ENCODE measurements around the gene NTN5.
"Not testable (repeated sequence)": the region's sequence is repeated elsewhere in the genome, so short reads cannot be mapped to it uniquely, and the experiment has no call there.

The NTN5 gene

DNA sequence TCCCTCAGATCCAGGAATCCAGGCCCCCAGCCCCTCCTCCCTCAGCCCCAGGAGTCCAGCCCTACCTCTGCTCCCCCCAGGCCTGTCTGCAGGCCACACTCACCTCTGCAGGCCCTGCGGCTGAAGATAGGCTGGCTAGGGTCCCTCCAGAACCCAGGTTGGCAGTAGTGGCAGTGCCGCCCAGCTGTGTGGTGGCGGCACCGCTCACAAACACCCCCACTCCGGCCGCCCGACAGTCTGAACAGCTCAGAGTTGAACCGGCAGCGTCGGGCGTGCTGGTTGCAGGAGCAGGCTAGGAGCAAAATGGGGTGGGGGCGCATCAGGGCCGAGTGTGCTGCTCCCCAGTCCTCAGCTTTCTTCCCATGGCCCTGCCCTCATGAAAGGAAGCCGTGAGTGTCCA is 8.3 kb downstream of the NTN5 start:
- H3K9me3 ChIP-seq (ENCODE audit: control insufficient read depth in 1 of 2, low read length in 2 of 2): no peaks in the 10 kb centered on the region
- H3K4me1 ChIP-seq (ENCODE audit: control insufficient read depth in 1 of 2, insufficient read depth in 2 of 2, low read length in 2 of 2): no peaks in the 10 kb centered on the region
- H3K36me3 ChIP-seq (ENCODE audit: control insufficient read depth in 1 of 2, insufficient read depth in 2 of 2, low read length in 2 of 2): no peaks in the 10 kb centered on the region
- no peaks in the 10 kb centered on the region for H3K27me3 ChIP-seq (ENCODE audit: low read depth, low read length)
- H3K27ac ChIP-seq (ENCODE audit: low read length): no peak overlapping the region
- H3K4me3 ChIP-seq (ENCODE audit: low read depth in 1 of 2, low read length in 2 of 2): no peak overlapping the region

DNA sequence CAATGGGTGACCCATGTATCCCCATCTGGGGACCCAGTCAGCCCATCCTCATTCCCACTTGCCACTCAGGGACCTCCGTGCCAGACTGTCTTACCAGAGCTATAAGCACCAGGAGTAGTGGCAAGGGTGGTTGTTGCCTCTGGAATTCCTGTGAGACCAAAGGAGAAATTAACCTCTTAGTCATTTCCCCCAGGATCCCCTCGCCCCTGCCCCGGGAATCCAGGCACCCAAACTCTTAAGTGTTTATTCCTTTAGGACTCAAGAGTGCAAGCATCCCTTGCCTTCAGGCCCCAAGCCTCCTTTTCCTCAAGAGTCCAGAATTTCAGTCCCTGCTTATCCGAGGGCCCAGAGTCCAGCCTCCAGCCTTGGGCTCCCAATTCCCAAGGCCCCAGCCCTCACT is 9.2 kb downstream of the NTN5 start:
- Histone ChIP-seq H3K27ac (ENCODE audit: low read length) (no peak overlapping the region), H3K4me3 (ENCODE audit: low read depth in 1 of 2, low read length in 2 of 2) (no peak overlapping the region)

DNA sequence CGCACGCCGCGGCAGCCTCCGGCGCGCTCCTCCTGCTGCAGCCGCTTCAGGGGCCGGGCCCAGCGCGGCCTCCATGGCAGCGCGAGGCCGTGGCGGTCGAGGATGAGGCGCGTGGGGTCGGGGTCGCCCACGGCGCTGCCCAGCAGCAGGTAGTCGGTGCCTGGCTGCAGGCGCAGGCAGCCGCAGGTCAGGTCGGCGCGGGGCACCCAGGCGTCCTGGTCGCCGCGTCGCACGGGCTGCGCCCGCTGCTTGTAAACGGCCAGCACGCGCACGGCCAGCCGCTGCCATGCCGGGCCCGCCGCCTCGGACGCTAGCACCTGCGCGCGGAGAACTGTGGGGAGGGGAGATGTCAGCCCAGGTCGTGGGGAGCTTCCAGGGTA is 11.1 kb downstream of the NTN5 start:
- Histone ChIP-seq H3K9me3 (ENCODE audit: control insufficient read depth in 1 of 2, low read length in 2 of 2) (no peaks in the 10 kb centered on the region), H3K27ac (ENCODE audit: low read length) (no peak overlapping the region), H3K27me3 (ENCODE audit: low read depth, low read length) (no peaks in the 10 kb centered on the region), H3K4me3 (ENCODE audit: low read depth in 1 of 2, low read length in 2 of 2) (no peak overlapping the region), H3K36me3 (ENCODE audit: control insufficient read depth in 1 of 2, insufficient read depth in 2 of 2, low read length in 2 of 2) (no peaks in the 10 kb centered on the region), H3K4me1 (ENCODE audit: control insufficient read depth in 1 of 2, insufficient read depth in 2 of 2, low read length in 2 of 2) (no peaks in the 10 kb centered on the region)

More for the DNA sequence above, 9.2 kb downstream of the NTN5 start:
- H3K36me3 ChIP-seq (ENCODE audit: control insufficient read depth in 1 of 2, insufficient read depth in 2 of 2, low read length in 2 of 2): no peaks in the 10 kb centered on the region
- no peaks in the 10 kb centered on the region for H3K27me3 ChIP-seq (ENCODE audit: low read depth, low read length)
- H3K4me1 ChIP-seq (ENCODE audit: control insufficient read depth in 1 of 2, insufficient read depth in 2 of 2, low read length in 2 of 2): no peaks in the 10 kb centered on the region
- H3K9me3 ChIP-seq (ENCODE audit: control insufficient read depth in 1 of 2, low read length in 2 of 2): no peaks in the 10 kb centered on the region

DNA sequence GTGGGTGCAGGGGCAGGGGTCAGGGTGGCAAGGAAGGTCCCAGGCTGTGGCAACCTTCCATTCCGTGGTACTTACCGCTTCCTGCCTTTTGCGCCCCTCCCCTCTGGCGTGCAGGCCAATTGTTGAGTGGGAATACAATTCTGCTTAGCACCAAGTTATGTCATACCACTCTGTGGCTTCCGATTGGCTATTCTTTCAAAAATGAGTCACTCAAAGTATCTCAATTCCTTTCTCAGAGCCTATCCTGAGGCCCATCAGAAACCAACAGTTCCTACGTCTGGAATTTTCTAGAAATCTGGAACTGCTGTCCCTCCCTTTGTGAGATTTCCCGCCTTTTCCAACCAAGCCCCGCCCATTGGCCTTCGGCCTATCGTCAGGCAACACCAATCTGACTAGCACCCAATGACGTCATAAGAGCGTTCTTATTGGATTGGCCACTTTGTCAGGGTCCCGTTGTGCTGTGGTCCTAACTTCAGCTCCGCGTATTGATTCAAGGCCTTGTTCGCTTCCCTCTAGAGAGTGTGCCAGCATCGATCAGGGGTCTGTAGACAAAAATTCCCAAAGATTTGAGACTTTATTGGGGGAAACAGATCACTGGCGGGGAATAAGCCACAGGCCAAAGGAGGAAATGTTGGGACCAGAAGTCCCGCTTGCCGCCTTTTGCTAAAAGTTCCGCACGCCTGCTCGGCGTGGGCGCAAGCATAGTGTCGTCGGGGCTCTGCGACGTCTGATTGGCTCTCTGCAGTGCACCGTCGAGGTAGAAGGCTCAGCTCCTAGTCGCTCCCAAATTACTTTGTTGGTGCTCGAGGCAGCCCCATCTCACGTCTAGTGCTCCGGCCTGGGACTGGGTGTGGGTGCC is 11.7 kb downstream of the NTN5 start:
- Histone ChIP-seq H3K27ac (ENCODE audit: low read length) (peak overlapping the region; percentile 71), H3K4me3 (ENCODE audit: low read depth in 1 of 2, low read length in 2 of 2) (peak overlapping the region; percentile 10 to 35), H3K36me3 (ENCODE audit: control insufficient read depth in 1 of 2, insufficient read depth in 2 of 2, low read length in 2 of 2) (no peaks in the 10 kb centered on the region), H3K27me3 (ENCODE audit: low read depth, low read length) (no peaks in the 10 kb centered on the region), H3K9me3 (ENCODE audit: control insufficient read depth in 1 of 2, low read length in 2 of 2) (no peaks in the 10 kb centered on the region), H3K4me1 (ENCODE audit: control insufficient read depth in 1 of 2, insufficient read depth in 2 of 2, low read length in 2 of 2) (no peaks in the 10 kb centered on the region)

DNA sequence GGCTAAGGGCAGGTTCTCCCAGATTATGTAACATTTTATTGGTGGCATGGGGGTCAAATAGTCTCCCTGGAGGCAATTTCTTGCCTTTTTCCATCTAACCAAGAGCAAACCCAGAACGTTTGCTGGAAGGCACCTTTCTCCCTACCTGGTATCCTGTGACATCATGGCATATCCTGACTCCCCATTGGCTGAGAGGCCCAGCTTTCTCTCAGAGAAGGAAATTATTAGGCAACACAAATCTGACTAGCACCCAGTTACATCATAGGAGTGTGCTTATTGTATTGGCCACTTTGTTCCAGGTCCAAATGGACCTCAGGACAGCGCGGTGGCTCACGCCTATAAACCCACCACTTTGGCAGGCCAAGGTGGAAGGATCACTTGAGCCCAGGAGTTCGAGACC is 13.0 kb downstream of the NTN5 start:
- no peak overlapping the region for H3K27ac ChIP-seq (ENCODE audit: low read length)
- no peaks in the 10 kb centered on the region for H3K9me3 ChIP-seq (ENCODE audit: control insufficient read depth in 1 of 2, low read length in 2 of 2)
- no peaks in the 10 kb centered on the region for H3K36me3 ChIP-seq (ENCODE audit: control insufficient read depth in 1 of 2, insufficient read depth in 2 of 2, low read length in 2 of 2)
- H3K4me1 ChIP-seq (ENCODE audit: control insufficient read depth in 1 of 2, insufficient read depth in 2 of 2, low read length in 2 of 2): no peaks in the 10 kb centered on the region
- H3K4me3 ChIP-seq (ENCODE audit: low read depth in 1 of 2, low read length in 2 of 2): no peak overlapping the region
- no peaks in the 10 kb centered on the region for H3K27me3 ChIP-seq (ENCODE audit: low read depth, low read length)

DNA sequence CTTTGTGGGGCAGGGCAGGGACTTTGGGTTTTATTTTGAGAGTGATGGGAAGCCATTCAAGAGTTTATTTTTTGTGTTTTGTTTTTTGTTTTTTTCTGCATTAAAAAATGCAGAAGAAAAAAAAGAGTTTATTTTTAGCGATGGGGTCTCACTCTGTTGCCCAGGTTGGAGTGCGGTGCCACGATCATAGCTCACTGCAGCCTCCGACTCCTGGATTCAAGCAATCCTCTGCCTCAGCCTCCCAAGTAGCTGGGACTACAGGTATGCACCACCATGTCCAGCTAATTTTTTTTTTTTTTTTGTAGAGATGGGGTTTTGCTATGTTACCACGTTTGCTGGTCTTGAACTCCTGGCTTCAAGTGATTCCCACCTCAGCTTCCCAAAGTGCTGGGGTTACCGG is 14.3 kb downstream of the NTN5 start:
- Histone ChIP-seq H3K4me1 (ENCODE audit: control insufficient read depth in 1 of 2, insufficient read depth in 2 of 2, low read length in 2 of 2) (no peaks in the 10 kb centered on the region), H3K27me3 (ENCODE audit: low read depth, low read length) (no peaks in the 10 kb centered on the region), H3K4me3 (ENCODE audit: low read depth in 1 of 2, low read length in 2 of 2) (no peak overlapping the region), H3K27ac (ENCODE audit: low read length) (no peak overlapping the region), H3K9me3 (ENCODE audit: control insufficient read depth in 1 of 2, low read length in 2 of 2) (no peaks in the 10 kb centered on the region), H3K36me3 (ENCODE audit: control insufficient read depth in 1 of 2, insufficient read depth in 2 of 2, low read length in 2 of 2) (no peaks in the 10 kb centered on the region)

DNA sequence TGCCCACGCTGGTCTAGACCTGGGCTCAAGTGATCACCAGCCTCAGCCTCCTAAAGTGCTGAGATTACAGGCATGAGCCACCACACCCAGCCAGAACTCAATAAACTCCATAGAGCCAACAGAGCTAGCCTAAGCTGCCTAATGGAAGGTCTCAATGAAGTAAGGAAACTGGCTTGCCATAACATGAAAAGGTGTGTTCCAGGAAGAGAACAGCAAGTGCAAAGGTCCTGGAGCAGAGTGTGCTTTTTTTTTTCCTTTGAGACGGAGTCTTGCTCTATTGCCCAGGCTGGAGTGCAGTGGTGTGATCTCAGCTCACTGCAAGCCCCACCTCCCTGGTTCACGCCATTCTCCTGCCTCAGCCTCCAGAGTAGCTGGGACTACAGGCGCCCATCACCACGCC is 15.0 kb downstream of the NTN5 start:
- not testable (repeated sequence) for H3K27me3 ChIP-seq (ENCODE audit: low read depth, low read length); H3K4me1 ChIP-seq (ENCODE audit: control insufficient read depth in 1 of 2, insufficient read depth in 2 of 2, low read length in 2 of 2); H3K27ac ChIP-seq (ENCODE audit: low read length); H3K9me3 ChIP-seq (ENCODE audit: control insufficient read depth in 1 of 2, low read length in 2 of 2); H3K36me3 ChIP-seq (ENCODE audit: control insufficient read depth in 1 of 2, insufficient read depth in 2 of 2, low read length in 2 of 2); H3K4me3 ChIP-seq (ENCODE audit: low read depth in 1 of 2, low read length in 2 of 2)

DNA sequence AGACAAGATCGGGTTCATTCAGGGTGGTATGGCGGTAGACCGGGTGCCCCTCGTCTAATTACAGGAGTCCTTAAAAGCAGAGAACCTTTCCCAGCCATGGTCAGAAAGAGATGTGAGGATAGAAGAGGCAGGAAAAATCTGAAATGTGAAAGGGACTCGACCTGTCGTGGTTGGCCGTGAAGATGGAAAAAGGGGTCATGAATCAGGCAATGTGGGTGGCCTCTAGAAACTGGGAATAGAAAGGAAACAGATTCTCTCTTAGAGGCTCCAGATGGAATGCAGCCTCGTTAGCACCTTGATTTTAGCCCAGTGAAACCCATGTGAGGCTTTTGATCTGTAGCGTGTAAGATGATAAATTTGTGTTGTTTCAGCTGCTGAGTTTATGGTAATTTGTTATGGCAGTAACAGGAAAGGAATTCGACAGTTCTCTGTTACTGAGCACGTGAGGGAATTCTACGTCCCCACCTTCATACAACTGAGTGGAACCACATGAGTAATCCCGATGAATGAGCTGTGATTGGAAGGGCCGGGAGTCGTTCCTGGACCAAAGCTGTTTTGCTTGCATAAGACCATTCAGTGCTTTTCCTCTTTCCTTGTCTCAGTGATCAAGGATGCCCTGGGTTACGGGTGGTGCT is 15.9 kb downstream of the NTN5 start:
- H3K27me3 ChIP-seq (ENCODE audit: low read depth, low read length): no peaks in the 10 kb centered on the region
- no peaks in the 10 kb centered on the region for H3K9me3 ChIP-seq (ENCODE audit: control insufficient read depth in 1 of 2, low read length in 2 of 2)
- H3K4me3 ChIP-seq (ENCODE audit: low read depth in 1 of 2, low read length in 2 of 2): no peak overlapping the region
- H3K36me3 ChIP-seq (ENCODE audit: control insufficient read depth in 1 of 2, insufficient read depth in 2 of 2, low read length in 2 of 2): no peaks in the 10 kb centered on the region
- no peak overlapping the region for H3K27ac ChIP-seq (ENCODE audit: low read length)
- no peaks in the 10 kb centered on the region for H3K4me1 ChIP-seq (ENCODE audit: control insufficient read depth in 1 of 2, insufficient read depth in 2 of 2, low read length in 2 of 2)

DNA sequence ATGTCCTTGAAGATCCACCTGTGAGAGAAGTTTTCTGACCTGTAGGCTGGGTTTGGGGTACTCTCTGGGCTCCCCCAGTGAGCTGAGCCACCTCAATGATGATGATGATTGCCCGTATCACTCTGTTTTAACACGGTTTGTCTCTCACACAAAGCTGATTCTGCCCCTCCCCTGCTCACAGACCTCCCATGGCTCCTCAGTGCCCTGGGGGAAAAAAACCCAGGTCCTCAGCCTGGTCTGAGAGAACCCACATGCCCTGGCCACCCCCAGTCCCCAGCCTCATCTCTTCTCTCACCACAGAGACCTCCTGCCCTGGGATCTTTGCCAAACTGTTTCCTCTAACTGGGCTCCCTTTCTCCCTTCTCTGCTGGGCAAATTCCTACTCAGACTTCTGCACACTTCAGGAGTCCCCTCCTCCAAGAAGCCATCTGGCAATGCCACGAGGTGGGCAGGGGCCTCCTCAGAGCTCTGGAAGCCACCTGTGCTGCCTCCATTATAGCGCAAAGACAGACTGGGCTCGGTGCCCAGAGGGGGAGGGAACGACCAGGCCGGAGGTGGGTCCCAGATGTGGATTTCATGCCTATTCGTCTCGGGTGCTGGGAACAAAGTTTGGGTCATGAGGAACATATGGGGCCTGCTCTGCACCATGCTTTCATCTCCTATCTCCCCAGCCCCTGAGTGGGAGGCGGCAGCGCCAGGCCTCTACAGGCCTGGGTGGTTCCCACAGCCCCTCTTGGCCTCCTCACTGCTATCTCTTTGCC is 18.3 kb downstream of the NTN5 start:
- Histone ChIP-seq H3K4me1 (ENCODE audit: control insufficient read depth in 1 of 2, insufficient read depth in 2 of 2, low read length in 2 of 2) (no peaks in the 10 kb centered on the region), H3K27me3 (ENCODE audit: low read depth, low read length) (no peaks in the 10 kb centered on the region), H3K4me3 (ENCODE audit: low read depth in 1 of 2, low read length in 2 of 2) (no peak overlapping the region), H3K36me3 (ENCODE audit: control insufficient read depth in 1 of 2, insufficient read depth in 2 of 2, low read length in 2 of 2) (no peaks in the 10 kb centered on the region), H3K9me3 (ENCODE audit: control insufficient read depth in 1 of 2, low read length in 2 of 2) (no peaks in the 10 kb centered on the region), H3K27ac (ENCODE audit: low read length) (no peak overlapping the region)

DNA sequence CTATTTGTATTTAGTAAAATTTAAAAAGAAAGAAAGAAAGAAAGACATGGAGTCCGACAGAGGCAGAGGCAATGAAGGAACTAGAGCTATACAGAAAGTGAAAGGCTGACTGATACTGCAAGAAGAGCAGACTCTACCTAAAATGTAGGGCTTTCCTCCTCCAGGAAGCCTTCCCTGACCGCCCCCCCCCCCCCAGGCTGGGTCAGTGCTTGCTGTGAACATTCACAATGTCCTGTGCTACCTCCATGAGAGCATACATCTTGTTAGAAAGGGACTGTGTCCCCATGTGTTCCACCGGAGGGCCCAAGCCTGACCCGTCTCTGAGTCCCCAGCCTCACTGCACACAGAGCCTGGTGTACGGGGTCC is 21.2 kb downstream of the NTN5 start:
- Histone ChIP-seq H3K9me3 (ENCODE audit: control insufficient read depth in 1 of 2, low read length in 2 of 2) (no peaks in the 10 kb centered on the region), H3K27me3 (ENCODE audit: low read depth, low read length) (no peaks in the 10 kb centered on the region), H3K27ac (ENCODE audit: low read length) (no peak overlapping the region), H3K4me3 (ENCODE audit: low read depth in 1 of 2, low read length in 2 of 2) (no peak overlapping the region), H3K36me3 (ENCODE audit: control insufficient read depth in 1 of 2, insufficient read depth in 2 of 2, low read length in 2 of 2) (no peaks in the 10 kb centered on the region), H3K4me1 (ENCODE audit: control insufficient read depth in 1 of 2, insufficient read depth in 2 of 2, low read length in 2 of 2) (peaks cover 0 to 3% of the 10 kb centered on the region in 2 donors)

DNA sequence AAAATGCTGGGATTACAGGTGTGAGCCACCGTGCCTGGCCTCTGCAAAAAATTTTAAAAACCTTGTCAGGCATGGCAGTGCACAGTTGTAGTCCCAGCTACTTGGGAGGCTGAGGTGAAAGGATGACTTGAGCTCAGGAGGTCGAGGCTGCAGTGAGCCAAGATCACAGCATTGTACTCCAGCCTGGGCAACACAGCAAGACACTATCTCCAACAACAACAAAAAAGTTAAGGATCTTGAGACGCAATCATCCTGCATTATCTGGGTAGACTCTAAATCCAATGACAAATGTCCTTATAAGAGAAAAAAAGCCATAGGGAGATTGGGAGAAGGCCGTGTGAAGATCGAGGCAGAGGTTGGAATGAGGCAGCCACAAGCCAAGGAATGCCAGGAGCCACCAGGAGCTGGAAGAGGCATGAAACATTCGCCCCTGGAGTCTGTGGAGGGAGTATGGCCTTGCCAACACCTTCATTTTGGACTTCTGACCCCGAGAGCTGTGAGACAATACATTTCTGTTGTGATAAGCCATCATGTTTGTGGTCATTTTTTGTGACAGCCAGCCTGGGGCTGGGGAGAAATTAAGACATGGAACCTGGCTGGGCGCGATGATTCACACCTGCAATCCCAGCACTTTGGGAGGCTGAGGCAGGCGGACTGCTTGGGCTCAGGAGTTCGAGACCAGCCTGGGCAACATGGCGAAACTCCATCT is 21.7 kb downstream of the NTN5 start:
- Histone ChIP-seq H3K27ac (ENCODE audit: low read length) (no peak overlapping the region), H3K9me3 (ENCODE audit: control insufficient read depth in 1 of 2, low read length in 2 of 2) (no peaks in the 10 kb centered on the region), H3K4me1 (ENCODE audit: control insufficient read depth in 1 of 2, insufficient read depth in 2 of 2, low read length in 2 of 2) (peaks cover 0 to 7% of the 10 kb centered on the region in 2 donors), H3K27me3 (ENCODE audit: low read depth, low read length) (no peaks in the 10 kb centered on the region), H3K36me3 (ENCODE audit: control insufficient read depth in 1 of 2, insufficient read depth in 2 of 2, low read length in 2 of 2) (no peaks in the 10 kb centered on the region), H3K4me3 (ENCODE audit: low read depth in 1 of 2, low read length in 2 of 2) (no peak overlapping the region)
